GM18526 (cell line): ENCODE results near the gene GSTO2.

Source experiments
- POLR2A ChIP-seq: IDR thresholded peaks from 3 replicates; pipeline ENCODE4 v1.6.1; 2011; ENCODE audit not compliant: insufficient read length; ENCODE audit errors: extremely low read depth

Gene GSTO2

DNA sequence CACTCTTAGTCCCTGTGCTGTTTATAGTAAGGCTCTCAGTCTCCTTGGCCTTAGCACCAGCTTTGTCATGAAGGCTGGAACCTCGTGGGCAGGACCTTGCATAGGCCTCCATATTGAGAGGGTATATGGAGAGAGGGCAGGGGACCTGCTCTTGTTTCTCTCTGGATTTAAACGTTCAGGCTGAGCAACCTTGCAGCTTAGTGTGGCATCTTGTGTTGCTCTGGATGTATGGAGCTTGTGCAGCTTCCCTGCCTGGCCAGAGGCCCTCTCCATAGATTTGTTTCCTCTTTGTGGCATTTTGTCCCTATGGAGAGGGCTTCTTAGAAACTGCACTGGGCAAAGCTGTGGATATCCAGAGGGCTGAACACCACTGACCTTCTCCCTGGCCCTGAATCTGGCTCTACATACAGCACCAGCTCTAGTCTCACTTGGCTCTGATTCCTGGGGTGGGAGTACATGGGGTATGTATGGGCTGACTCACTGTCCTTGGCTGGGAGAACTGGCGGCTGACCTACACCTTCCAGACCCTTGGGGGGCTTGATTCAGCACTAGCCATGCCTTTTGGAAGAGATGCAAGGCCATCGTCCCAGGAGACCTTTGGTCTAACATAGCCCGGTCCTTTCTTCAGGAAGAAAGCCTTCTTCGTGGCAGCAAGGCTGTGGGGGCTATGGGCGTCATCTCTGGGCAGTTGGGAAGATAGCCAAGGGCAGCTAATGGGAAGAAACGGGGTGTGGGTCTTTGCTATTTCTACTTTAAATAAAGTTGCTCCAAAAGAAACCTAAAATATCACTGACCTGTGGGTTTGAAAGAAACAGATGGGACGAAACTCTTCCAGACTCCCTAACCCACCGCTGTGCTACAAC is 38.8 kb downstream of the GSTO2 start:
- TF ChIP-seq POLR2A, result no peak

DNA sequence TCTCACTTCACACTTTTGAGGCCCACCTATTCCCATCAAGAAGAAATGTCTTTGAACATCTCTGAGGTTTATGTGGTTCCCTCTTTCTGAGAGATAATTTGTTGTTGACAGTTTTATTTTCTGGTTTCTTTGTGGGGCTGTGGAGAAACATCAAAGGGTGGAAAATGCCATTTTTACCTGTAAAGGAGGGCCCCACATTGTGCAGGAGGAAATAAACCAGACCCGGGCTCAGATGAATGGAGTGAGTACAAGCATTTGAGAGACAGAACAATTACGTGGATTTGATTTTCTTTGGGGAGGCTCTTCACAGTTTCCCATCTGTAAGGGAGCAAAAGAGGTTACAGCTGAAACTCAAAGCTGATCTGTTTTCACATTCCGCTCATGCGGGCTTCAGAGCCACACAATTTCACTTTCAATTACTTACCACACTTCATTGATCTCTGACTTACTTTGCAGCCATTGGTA is 39.5 kb downstream of the GSTO2 start:
- no peak for TF ChIP-seq POLR2A

DNA sequence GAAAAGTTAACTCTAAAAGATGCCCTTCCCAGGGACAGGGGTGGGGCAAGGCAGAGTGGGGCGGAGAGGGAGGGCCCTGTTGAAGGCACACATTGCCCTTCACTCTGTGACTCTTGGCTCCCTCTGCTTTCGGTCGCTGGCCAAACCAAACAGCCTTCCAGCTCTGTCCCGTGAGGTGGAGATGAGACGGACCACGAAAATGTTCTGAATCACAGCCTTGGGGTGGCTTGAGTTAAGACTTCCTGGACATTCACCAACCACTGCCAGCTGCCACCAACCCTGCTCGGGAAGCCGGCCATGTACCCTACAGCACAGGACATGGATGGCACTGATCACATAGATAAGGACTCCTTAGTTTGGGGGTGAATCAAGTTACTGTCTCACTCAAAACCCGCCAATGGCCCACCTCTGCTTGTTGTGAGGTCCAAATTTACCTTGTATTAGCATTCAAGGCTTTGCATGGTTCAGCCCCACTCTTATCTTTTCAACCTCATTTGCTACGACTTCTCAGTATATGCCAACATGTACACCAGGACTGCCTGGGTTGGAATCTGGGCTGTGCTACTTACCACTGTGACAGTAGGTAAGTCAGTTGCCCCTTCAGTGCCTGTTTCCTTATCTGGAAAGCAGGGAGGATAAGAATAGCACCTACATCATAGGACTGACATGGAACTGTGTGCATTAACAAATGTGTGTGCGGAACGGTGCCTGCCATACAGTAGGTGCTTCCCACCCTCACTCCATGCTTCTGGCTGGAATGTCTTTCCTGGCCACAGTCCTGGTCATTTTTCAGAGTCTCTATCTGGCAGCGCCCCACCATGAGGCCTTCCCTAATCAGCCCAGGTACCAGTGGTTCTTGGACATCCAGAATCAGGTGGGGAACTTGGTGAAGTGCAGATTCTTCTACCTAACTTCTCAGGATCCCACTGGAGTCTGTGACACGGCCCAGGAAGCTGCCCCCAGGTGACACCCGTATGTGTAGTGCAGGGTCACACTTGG is 41.3 kb downstream of the GSTO2 start:
- TF ChIP-seq POLR2A, result no peak

DNA sequence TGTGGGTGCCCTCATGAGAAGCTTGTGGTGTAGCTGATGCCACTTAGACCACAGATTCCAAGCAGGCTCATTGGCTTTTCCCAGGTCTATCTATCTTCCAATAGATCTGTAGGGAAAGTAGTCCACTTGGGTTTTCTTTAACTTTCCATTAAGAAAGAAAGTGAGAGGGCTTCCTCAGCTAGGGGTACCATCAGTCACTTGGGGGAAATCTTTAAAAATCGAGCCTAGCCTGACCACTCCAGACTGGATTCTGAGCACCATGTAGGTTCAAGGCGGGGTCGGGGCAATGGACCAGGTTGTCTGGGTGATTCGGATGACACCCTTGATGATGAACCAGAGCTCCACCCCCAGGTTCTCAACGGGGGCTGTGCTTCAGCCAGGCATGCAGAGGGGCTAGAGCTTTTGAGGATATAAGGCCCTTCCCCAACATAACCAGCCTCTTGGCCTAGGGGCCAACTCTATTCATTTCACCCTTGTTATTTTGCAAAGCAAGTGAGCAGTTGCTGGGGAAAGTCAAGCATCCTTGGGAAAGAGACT is 42.3 kb downstream of the GSTO2 start:
- no peak for TF ChIP-seq POLR2A

DNA sequence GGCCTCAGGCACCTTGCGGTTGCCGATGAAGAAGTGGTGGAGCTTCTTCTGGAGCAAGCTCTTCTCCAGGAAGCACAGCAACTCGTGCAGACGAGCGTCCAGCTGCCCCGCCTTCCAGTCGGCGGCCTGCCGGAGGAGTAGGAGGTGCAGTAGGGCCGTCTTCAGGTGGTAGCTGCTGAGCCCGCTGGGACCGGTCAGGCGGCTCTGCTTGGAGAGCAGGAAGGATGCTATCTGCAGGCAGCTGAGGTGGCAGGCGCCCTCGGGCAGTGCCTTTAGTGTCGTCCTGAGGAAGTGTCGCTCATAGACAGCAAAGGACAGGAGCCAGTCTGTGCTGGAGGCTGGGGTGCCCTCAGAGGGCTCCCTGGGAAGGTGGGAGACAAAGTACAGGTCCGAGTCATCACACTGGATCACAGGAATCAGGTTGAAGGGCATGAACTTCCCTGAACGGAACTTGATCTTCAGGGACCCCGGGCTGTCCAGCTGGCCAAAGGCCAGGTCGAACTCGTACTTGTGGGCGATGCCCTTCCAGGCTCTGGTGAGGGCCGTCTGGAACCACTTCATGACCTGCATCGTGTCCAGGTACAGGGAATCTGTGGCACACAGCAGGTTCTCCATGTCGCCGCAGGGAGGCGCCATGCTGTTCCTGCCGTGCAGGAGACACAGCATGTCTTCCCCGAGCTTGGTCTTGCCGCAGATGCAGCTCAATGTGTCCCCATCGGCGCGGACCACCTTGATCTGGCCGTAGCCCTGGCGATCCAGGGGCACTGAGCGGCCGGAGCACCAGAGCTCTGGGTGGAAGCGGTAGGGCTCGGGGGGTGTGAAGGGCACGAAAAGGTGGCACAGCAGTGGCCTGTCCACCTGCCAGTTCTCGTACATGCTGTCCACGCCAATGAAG is 45.9 kb downstream of the GSTO2 start:
- TF ChIP-seq POLR2A, result no peak

DNA sequence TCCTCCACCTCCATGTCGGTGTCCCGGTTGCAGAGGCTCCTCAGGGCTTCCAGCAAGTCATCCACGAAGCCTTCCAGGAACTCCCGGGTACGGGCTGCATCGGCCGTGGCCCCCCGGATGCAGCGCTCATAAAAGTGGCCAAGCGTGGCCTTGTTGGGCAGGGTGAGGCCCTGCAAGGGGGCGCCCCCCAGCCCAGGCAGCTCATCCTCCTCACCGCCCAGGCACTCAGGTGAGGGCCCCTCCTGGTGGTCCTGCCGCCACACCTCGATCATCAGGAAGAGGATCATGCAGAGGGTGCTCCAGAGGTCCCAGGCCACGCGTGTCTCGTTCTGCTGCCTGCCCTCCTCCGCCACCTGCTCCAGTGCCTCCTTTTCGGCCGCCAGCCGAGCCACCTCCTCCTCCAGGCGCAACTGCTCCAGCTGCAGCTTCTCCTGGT is 46.5 kb downstream of the GSTO2 start:
- no peak for TF ChIP-seq POLR2A

DNA sequence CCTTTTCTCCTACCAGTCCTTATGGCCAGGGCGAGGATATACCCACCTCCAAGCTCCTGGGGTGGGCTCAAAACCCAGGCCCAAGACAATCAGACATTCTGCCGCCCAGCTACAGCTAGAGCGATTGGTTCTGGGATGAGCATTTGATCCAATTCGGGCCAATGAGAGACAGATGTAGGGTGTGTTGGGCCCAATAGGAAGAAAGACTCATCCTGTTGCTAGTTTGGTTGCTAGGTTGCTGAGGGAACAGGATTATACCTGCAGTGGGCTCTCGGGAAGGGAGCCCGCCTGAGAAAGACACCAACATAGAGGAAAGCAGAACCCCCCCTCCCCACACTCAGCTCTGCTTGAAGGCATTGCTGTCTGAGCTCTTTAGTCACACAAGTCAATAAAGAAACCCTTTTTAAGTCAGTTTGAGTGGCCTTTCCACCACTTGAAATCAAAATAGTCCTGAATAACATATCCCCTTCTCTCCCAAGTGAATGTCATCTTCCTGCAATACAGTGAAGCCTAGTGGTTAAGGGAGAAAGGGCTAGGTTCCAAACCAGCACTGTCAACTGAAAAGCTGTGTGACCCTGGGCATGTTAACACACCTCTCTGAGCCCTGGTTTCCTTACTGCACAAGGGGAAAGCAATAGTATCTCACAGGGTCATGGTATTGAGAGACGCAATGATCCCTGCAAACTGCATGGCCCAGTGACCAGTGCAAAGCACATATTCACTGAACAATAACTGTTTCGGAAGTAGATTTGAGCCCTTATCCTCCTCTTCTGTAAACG is 47.5 kb downstream of the GSTO2 start:
- TF ChIP-seq POLR2A, result no peak

DNA sequence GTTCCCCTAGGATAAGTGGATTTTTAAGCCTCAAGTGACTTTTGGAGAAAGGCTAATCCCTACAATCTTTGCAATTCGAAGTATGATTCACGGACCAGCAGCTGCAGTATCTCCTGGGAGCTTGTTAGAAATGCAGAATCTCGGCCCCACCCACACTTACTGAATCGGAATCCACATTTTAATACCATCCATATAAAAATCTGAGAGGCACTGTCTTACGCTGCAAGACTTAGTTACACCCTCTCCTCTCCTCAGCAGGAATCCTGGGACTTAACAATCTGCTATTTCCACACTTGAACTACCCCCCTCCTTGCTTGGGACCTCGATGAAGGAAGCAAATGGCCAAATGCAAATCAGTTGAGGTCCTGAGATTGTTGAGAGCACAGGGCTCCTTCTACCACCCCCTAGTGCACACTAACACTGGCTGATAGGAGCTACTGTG is 48.3 kb downstream of the GSTO2 start:
- no peak for TF ChIP-seq POLR2A

DNA sequence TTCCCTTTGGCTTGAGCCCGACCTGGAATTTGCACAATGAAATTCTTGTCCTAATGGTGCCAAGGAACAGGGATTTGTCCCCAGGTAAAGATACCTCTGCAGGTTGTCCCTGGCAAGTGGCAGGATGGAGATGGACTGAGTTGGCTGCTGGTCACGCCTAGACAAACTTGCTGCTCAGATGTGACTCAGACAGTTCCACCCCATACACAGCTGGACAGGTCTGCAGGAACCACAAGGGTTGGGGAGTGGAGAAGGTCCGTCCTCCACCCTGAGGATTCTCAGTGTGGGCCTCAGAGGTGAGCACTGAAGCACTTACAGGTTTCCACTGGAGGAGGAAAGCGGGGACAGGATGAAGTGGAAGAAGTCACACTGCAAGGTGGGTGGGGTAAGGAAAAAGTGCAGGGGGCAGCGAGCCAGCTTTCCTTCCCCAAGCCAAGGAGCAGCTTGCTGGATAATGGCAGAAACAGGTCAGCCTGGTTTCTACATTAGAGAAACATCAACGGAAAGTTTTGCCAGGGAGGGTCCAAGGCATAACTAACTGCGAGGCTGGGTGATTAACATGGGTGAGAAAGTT is 48.8 kb downstream of the GSTO2 start:
- TF ChIP-seq POLR2A, result no peak

DNA sequence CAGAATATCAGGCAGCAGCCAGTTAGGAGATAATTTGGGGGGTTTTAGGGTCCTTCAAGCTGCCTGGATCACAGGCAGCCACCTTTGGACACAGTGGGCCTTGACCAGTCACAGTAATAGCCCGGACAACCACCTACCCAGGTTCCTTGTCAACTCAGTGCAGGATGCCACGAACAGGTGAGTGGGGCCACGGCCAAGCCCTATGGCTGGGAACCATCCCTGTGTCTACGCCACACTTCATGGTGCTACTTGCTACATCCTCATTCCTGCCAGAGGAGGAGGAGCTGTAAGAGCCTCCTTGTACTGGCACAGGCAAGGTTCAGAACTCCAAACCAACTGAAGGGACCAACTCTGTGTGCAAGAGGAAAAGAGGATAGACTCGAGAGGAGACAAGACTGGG is 49.3 kb downstream of the GSTO2 start:
- TF ChIP-seq POLR2A, result no peak

DNA sequence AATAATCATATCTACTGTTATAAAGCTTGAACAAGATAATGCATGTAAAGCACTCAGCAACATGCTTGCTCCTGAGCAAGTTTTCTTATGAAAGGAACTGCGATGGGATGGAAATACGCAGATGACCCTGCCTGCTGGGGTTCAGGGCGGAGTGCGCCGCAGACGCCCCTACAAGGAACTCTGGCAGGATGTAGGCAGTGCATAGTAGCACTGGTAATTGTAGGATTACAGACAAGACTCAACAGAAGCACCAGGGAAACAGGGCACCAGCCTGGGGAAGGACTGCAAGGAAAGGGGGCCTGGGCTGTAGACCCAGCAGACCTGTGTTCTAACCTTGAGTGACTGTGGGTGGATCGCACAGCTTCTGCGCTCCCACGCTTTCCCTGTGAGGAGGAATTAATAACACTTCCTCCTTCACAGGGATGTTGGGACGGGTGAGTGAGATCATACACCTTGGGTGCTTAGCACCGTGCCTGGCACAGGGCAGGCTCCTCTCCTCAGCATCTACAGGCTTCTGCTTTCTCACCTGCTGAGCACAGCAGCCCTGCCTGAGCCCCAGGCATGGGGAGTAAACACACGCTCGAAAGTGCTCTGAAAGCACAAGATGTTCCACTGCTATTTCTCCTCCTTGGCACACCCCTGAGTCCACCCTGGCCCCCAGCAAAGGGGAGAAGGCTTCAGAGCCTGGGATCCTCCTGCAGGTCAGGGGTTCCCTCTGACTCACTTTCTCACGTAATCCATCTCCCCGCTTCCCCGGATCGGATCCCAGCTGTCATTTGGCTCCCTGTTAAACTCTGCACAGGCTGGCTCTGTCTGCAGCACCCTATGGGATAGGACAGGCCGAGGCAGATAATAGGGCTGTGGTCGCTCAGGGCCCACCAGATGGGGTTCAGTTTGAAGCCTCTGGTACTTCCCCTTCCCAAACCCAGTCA is 50.1 kb downstream of the GSTO2 start:
- no peak for TF ChIP-seq POLR2A

DNA sequence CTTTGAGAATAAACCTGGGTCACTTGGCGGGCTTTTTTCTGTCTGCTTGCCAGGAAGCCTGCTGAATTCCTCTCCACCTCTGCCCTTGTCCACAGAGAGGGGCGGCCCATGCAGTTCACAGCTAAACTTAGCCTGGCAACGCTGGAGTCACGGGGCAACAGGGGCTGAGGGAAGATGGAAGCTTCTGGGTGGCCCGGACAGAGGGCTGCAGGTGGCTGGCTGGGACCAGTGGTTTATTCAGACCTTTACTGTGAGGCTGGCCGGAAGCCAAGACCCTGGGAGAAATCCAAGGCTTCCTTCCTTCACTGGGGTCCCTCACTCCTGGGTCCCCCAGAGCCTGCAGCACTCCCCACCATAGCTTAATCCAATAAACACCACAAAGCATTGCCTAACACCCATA is 52.2 kb downstream of the GSTO2 start:
- TF ChIP-seq POLR2A, result no peak
